Suprapubic skin (tissue), 4 donors: ENCODE measurements around the gene NANOS3.

Experiments used
- EP300 ChIP-seq: sonication (generic); formaldehyde crosslinking; IDR thresholded peaks from one replicate; pipeline ENCODE4 v1.6.1; 2017; ENCODE audit warnings: antibody characterized with exemption
- POLR2A ChIP-seq, 2 donors: fragments of 450-650 bp; IDR thresholded peaks; one replicate each; pipeline ENCODE4 v1.6.1; 2017; ENCODE audit warnings: antibody characterized with exemption in 2 of 2, mild to moderate bottlenecking in 2 of 2, moderate library complexity in 2 of 2
- POLR2AphosphoS5 ChIP-seq, 3 donors: sonication (generic); formaldehyde crosslinking; IDR thresholded peaks; one replicate each; pipeline ENCODE4 v1.6.1; 2017; ENCODE audit warnings: antibody characterized with exemption in 3 of 3
- TF ChIP-seq, protein P1 (sequence below), 2 donors: fragments of 200-600 bp in 1 of 2; fragments of 450-650 bp in 1 of 2; sonication (generic) in 1 of 2; IDR thresholded peaks; one replicate each; pipeline ENCODE4 v1.5.1; 2016 to 2019; ENCODE audit warnings: antibody characterized with exemption in 2 of 2, mild to moderate bottlenecking in 1 of 2, moderate library complexity in 1 of 2

DNA sequence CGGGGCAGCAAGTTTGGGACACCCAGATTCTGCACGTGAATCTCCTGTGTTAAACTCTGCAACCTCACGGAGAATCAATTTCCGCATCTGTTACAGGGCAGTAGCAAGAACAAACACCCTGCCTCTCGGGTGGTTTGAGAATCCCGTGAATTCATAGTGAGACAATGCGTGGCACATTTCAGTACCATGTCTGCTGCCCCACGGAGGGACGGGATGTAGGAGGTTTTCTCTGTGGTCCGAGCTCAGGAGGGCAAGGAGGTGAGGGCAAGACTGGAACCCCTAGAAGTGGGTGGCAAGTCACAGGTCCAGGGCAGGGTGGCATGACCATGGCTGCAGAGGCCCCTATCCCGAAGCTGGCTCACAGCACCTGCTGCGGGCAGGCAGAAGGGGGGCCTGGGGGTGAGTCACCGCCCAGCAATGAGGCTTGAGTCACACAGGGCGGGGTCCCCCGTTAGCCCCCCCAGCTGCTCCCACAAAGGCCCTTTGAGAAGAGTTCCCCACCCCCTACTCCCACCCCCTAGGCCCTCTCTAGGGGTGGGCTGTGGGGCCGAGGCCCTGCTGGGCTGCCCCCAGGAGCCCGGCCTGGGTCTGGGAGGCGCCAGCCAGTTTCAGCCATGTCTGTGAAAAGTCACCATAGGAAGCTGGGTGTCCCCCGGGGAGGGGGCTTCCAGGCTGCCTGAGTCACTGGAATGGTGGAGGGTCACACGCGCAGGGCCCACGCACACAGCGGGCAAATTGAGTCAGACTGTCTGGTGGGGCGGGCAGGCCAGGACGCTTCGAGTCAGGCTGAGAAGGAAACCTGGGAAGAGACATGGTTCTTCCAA, 25.8 kb upstream of the NANOS3 start:
- TF ChIP-seq, protein P1, sequence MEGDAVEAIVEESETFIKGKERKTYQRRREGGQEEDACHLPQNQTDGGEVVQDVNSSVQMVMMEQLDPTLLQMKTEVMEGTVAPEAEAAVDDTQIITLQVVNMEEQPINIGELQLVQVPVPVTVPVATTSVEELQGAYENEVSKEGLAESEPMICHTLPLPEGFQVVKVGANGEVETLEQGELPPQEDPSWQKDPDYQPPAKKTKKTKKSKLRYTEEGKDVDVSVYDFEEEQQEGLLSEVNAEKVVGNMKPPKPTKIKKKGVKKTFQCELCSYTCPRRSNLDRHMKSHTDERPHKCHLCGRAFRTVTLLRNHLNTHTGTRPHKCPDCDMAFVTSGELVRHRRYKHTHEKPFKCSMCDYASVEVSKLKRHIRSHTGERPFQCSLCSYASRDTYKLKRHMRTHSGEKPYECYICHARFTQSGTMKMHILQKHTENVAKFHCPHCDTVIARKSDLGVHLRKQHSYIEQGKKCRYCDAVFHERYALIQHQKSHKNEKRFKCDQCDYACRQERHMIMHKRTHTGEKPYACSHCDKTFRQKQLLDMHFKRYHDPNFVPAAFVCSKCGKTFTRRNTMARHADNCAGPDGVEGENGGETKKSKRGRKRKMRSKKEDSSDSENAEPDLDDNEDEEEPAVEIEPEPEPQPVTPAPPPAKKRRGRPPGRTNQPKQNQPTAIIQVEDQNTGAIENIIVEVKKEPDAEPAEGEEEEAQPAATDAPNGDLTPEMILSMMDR (IDR thresholded peaks at IDR 0.05): no peak
- TF ChIP-seq EP300: no peak
- TF ChIP-seq POLR2A (IDR thresholded peaks at IDR 0.05): peak in 1 of 2 donors; percentile 64
- peak; percentile 77 to 97 (median 82) for TF ChIP-seq POLR2AphosphoS5 (IDR thresholded peaks at IDR 0.05)
